GM23248 (cell line): Measurements from ENCODE around the gene NHS.

Source experiments
- EZH2 ChIP-seq: fragments of 200-600 bp; sonication (generic); IDR thresholded peaks from 2 replicates; pipeline ENCODE4 v1.6.1; 2018; ENCODE audit warnings: antibody characterized with exemption, mild to moderate bottlenecking; ENCODE audit not compliant: insufficient read depth, poor library complexity, severe bottlenecking
- EZH2phosphoT487 ChIP-seq: fragments of 200-600 bp; sonication (generic); IDR thresholded peaks from 2 replicates; pipeline ENCODE4 v1.6.1; 2018; ENCODE audit warnings: antibody characterized with exemption, moderate library complexity, mild to moderate bottlenecking, low read depth; ENCODE audit not compliant: insufficient read depth

GRCh38 chrX:17462881-17463280 lies 87.9 kb downstream of the NHS start:
- TF ChIP-seq EZH2phosphoT487 (no peak), EZH2 (no peak)
